Measurements from ENCODE around the gene PLEKHN1.
A peak's percentile ranks its signal among the peaks of the same experiment; 100 is the strongest.

The PLEKHN1 gene

DNA sequence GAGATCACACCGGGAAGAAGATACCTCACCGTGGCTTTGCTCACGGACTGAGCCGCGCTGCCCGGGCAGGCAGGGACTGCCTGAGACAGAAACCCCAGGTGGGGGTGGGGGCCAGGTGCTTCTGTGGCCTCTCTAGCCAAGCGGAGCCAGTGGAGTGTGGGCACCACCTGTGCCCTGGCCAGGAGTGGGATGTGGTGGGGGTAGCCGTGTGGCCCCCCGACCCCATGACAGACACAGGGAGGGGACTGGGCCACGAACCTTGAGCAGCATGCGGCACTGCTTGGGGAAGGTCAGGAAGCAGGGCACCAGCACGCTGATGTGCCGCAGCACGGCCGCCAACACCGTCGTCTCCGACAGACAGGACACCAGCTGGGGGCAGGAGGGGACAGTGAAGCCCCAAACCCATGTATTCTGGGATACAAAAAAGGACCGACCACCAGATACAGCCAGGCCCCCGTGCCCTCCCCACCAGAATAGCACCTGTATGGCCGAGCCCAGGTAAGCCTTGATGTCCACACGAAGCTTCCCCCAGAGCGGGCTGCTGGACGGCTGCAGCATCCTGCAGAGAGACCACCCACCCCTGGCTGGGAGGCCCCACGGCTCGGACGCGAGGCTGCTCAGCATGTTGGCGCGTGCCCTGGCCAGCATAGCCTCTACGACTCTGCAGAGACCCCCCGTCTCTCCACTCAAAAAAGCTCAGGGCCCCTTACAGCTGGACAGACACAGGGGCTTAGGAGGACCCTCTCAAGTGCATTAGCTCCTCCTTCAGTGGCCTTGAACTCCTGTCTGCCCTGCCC is 12.6 kb upstream of the PLEKHN1 start:
- TF ChIP-seq, protein P1, sequence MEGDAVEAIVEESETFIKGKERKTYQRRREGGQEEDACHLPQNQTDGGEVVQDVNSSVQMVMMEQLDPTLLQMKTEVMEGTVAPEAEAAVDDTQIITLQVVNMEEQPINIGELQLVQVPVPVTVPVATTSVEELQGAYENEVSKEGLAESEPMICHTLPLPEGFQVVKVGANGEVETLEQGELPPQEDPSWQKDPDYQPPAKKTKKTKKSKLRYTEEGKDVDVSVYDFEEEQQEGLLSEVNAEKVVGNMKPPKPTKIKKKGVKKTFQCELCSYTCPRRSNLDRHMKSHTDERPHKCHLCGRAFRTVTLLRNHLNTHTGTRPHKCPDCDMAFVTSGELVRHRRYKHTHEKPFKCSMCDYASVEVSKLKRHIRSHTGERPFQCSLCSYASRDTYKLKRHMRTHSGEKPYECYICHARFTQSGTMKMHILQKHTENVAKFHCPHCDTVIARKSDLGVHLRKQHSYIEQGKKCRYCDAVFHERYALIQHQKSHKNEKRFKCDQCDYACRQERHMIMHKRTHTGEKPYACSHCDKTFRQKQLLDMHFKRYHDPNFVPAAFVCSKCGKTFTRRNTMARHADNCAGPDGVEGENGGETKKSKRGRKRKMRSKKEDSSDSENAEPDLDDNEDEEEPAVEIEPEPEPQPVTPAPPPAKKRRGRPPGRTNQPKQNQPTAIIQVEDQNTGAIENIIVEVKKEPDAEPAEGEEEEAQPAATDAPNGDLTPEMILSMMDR (IDR thresholded peaks at IDR 0.05; ENCODE audit: control extremely low read depth, extremely low read depth, low read depth, missing control alignments): no peak
- ChIA-PET POLR2A (no interaction called here), CTCF (no interaction called here)
- no peak for DNase-seq (ENCODE audit: extremely low spot score)

DNA sequence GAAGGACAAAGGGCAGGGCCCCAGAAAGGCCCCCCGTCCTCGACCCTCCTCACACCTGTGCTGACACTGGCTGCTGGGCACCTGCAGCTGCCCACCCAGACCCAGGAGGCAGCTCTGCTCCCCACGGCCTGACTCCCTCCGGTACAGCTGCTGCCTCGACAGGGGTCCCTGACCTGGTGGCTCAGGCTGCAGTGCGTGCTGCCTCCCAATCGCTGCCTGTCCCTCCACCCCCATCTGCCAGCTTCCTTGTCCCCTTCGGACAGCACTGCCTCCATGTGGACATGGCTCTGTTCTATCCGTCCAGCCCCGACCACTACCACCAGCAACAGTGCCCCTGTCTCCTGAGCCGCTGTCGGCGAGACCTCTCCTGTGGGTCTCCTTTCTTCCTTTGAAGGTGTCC is 11.4 kb upstream of the PLEKHN1 start:
- POLR2A ChIA-PET: no interaction called here
- CTCF ChIA-PET: no interaction called here
- TF ChIP-seq, protein P1 (IDR thresholded peaks at IDR 0.05; ENCODE audit: control extremely low read depth, extremely low read depth, low read depth, missing control alignments): no peak
- no peak for DNase-seq (ENCODE audit: extremely low spot score)

DNA sequence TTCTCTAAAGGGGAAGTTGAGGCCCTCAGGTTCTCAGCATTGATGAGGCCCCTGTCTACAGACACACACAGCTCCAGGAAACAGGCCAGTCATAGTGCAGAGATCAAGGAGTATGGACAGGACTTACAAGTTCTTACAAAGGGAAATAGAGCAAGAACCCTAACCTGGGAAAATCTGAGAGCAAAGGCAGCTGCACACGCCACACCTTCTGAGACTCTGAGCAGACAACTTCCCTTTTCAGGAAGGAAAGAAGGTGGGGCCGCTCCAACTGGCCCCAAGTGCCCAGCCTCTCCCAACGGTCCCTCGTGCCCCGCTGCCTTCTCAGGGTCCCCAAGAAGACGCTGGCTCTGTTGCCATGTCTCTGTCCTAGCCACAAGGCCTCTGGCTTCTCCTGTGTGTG is 10.8 kb upstream of the PLEKHN1 start:
- ChIA-PET POLR2A (no interaction called here), CTCF (no interaction called here)
- TF ChIP-seq, protein P1 (IDR thresholded peaks at IDR 0.05; ENCODE audit: control extremely low read depth, extremely low read depth, low read depth, missing control alignments): no peak
- no peak for DNase-seq (ENCODE audit: extremely low spot score)

DNA sequence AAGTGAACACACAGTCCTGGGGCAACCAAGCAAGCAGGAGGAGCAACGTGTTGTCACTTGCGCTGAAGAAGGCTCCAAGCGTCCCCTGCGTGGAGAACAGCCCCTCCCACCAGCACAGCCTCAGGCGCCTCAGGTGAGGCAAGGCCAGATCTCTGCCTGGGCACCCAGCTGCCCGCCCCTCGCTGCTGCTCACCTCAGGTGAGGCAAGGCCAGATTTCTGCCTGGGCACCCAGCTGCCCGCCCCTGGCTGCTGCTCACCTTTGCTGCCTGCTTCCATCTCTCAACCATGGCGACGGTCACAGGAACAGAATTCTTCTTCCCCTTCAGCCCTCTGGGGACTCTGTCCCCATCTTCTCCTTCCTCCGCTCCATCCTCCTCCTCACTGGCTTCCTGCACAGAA is 9.6 kb upstream of the PLEKHN1 start:
- no peak for DNase-seq (ENCODE audit: extremely low spot score)
- POLR2A ChIA-PET: no interaction called here
- CTCF ChIA-PET: no interaction called here
- TF ChIP-seq, protein P1 (IDR thresholded peaks at IDR 0.05; ENCODE audit: control extremely low read depth, extremely low read depth, low read depth, missing control alignments): no peak

DNA sequence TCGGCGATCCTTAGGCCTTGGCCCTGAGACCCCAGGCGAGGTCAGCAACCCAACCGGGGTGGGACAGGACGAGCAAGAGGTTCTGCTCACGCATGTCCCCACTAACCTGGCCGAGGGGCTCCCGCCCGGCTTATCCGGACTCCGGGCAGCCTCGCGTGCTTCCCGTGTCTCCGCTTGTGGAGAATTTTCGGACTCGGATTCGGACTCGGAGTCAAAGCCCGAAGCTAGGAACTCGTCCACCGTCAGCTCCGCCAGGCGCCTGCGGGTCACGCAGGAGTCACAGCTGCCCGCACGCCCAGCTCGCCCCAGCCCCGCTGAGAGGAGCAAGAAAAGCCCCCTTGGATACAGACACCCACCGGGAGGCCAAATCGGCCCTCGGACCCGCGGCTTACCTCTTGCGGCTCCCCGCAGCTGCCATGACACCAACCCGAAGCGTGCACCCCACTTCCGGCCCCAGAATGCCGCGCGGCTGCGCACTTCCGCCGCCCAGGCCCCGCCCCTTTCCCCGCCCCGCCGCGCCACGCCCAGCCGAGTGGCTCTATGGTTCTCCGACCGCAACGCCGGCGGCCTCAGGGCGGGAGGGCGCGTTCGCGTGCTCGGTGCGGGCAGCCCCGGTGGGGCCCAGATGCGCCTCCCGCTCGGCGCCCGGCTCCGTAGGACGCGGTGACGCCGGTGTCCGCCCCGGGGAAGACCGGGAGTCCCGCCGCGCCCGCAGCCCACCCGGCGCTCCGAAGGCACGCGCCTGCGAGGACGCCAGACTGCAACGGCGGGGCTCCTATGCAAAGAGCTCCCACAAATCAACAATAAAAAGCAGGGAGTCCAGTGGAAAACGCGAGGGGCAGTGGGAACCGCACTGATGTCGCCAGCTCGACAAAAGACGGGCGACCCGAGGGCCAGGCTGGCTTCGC is 7.2 kb upstream of the PLEKHN1 start, which contains the start of gene NOC2L:
Gene NOC2L (minus strand): TSS at position 434 of the 908 bp plus-strand sequence. CDS start 16 bp downstream, at position 418.
- POLR2A ChIA-PET: no interaction called here
- TF ChIP-seq, protein P1 (IDR thresholded peaks at IDR 0.05; ENCODE audit: control extremely low read depth, extremely low read depth, low read depth, missing control alignments): no peak
- CTCF ChIA-PET: no interaction called here
- peak; percentile 95 for DNase-seq (ENCODE audit: extremely low spot score)

DNA sequence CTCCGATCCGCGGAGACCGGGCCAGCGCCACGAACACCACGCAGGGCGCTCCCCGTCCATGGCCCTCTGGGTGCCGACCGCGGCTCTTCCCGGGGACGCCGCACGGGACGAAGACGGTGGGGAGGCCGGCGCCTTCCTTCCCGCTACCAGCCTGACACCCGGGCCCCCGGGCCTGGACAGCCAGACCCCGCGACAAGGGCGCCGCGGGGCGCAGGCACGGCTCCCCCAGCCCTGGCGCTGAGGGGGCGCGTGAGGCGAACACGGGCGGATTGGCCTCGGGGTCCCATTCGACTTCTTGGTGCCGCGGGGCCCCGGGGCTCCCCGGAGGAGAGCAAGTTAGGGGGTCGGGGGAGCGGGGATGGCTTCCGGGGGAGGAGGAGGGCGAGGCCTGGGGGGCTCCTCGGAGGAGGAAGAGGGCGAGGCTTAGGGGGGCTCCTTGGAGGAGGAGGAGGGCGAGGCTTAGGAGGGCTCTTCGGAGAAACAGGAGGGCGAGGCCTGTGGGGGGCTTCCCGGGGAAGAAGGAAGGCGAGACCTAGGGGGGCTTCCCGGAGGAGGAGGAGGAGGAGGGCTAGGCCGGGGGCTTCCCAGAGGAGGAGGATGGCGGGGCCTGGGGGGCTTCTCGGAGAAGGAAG is 6.4 kb upstream of the PLEKHN1 start:
- CTCF ChIA-PET: no interaction called here
- POLR2A ChIA-PET: no interaction called here
- DNase-seq (ENCODE audit: extremely low spot score): no peak
- TF ChIP-seq, protein P1 (IDR thresholded peaks at IDR 0.05; ENCODE audit: control extremely low read depth, extremely low read depth, low read depth, missing control alignments): no peak

Measured in GM10248 (cell line).